Renal cortical epithelial cell (primary cell): ENCODE data around the gene YJEFN3. TPM values are rescaled to one million over a fixed set of nuclear protein-coding genes. Genes with fewer than 3 reads are reported as not detected.

Source experiments
- DNase-seq: peaks from one replicate; pipeline ENCODE4 v3.0.0-alpha.2; 2011; ENCODE audit warnings: low read depth
- total RNA-seq: library from RNA; depleted of rRNA; stranded (reverse); fragments of >200 nt; gene quantifications from 2 replicates; pipeline ENCODE4 v1.2.3, GENCODE V29; 2014

Gene YJEFN3
- 0.50 and 0.69 TPM in 2 replicates for total RNA-seq

- DNase-seq = no peak
Measured at GRCh38 chr19:19528721-19529490, at the start of gene YJEFN3. YJEFN3 (plus strand) TSS chr19:19528911; CDS start chr19:19528933, 22 bp downstream.

- DNase-seq = no peak
Measured at GRCh38 chr19:19480688-19481087, 48.0 kb upstream of the YJEFN3 start.

GRCh38 chr19:19482809-19483596 lies 45.7 kb upstream of the YJEFN3 start:
- DNase-seq = no peak

- DNase-seq = no peak
Measured at GRCh38 chr19:19485161-19485997, 43.3 kb upstream of the YJEFN3 start.

- no peak for DNase-seq
Measured at GRCh38 chr19:19485998-19486290, 42.8 kb upstream of the YJEFN3 start.

- DNase-seq = no peak
Measured at GRCh38 chr19:19486343-19487076, 42.2 kb upstream of the YJEFN3 start.

- no peak for DNase-seq
Measured at GRCh38 chr19:19487077-19487949, 41.4 kb upstream of the YJEFN3 start.

- peak; percentile 53 for DNase-seq
Measured at GRCh38 chr19:19487950-19488874, 40.5 kb upstream of the YJEFN3 start.

- peak; percentile 96 for DNase-seq
Measured at GRCh38 chr19:19488875-19489690, 39.6 kb upstream of the YJEFN3 start.

- DNase-seq = no peak
Measured at GRCh38 chr19:19489804-19490204, 38.9 kb upstream of the YJEFN3 start.

GRCh38 chr19:19490214-19490968 lies 38.3 kb upstream of the YJEFN3 start:
- DNase-seq = peak; percentile 82

- no peak for DNase-seq
Measured at GRCh38 chr19:19491321-19492025, 37.2 kb upstream of the YJEFN3 start.

- DNase-seq = no peak
Measured at GRCh38 chr19:19492026-19492610, 36.6 kb upstream of the YJEFN3 start.

GRCh38 chr19:19493841-19494546 lies 34.7 kb upstream of the YJEFN3 start:
- no peak for DNase-seq

GRCh38 chr19:19495614-19496603 lies 32.8 kb upstream of the YJEFN3 start:
- no peak for DNase-seq
